Measurements from ENCODE around the gene LAMA2. TPM values are rescaled to one million over a fixed set of nuclear protein-coding genes. Genes with fewer than 3 reads are reported as not detected.

The LAMA2 gene
- total and polyA plus RNA-seq, 2 experiments from 2014 or later, result 11.1 to 57.5 TPM

- WGBS (ENCODE audit: low lambda C conversion rate, missing lambda C conversion rate), result 85% methylated on average over 3 of the region's 3 CpGs
- Histone ChIP-seq H3K4me3 (no peak overlapping the region), H2AFZ (no peak overlapping the region), H3K4me2 (no peak overlapping the region), H3K27ac (no peak overlapping the region), H3K9me3 (ENCODE audit: low read depth) (no peaks in the 10 kb centered on the region), H3K27me3 (no peaks in the 10 kb centered on the region), H3K36me3 (replicated peaks; ENCODE audit: insufficient read depth, low read depth) (no peaks in the 10 kb centered on the region), H3K4me1 (ENCODE audit: insufficient read depth) (peaks cover 11% of the 10 kb centered on the region), H4K20me1 (ENCODE audit: insufficient read depth, poor library complexity, severe bottlenecking) (no peaks in the 10 kb centered on the region), H3K9me2 (replicated peaks; ENCODE audit: insufficient read depth) (no peaks in the 10 kb centered on the region), H3K79me2 (no peaks in the 10 kb centered on the region)
- DNase-seq (ENCODE audit: low spot score), result no peak
- TF ChIP-seq EZH2 (IDR thresholded peaks at IDR 0.05; ENCODE audit: borderline replicate concordance) (no peak), EZH2phosphoT487 (IDR thresholded peaks at IDR 0.05; ENCODE audit: low read depth, severe bottlenecking, unreplicated experiment) (no peak), CTCF (IDR thresholded peaks at IDR 0.05; ENCODE audit: poor library complexity) (no peak)
These were observed 304.1 kb downstream of the LAMA2 start for GRCh38 chr6:129186988-129187387.

- H3K36me3 ChIP-seq (replicated peaks; ENCODE audit: insufficient read depth, low read depth), result no peaks in the 10 kb centered on the region
- H4K20me1 ChIP-seq (ENCODE audit: insufficient read depth, poor library complexity, severe bottlenecking), result no peaks in the 10 kb centered on the region
- H3K9me2 ChIP-seq (replicated peaks; ENCODE audit: insufficient read depth), result no peaks in the 10 kb centered on the region
- DNase-seq (ENCODE audit: low spot score), result no peak
- H3K4me3 ChIP-seq, result no peak overlapping the region
- no peak overlapping the region for H2AFZ ChIP-seq
- no peaks in the 10 kb centered on the region for H3K9me3 ChIP-seq (ENCODE audit: low read depth)
- 78% methylated on average over 2 of the region's 2 CpGs for WGBS (ENCODE audit: low lambda C conversion rate, missing lambda C conversion rate)
- H3K4me2 ChIP-seq, result no peak overlapping the region
- no peak overlapping the region for H3K27ac ChIP-seq
- no peak for TF ChIP-seq CTCF (IDR thresholded peaks at IDR 0.05; ENCODE audit: poor library complexity)
- no peak for TF ChIP-seq EZH2phosphoT487 (IDR thresholded peaks at IDR 0.05; ENCODE audit: low read depth, severe bottlenecking, unreplicated experiment)
- TF ChIP-seq EZH2 (IDR thresholded peaks at IDR 0.05; ENCODE audit: borderline replicate concordance), result no peak
- H3K4me1 ChIP-seq (ENCODE audit: insufficient read depth), result peaks cover 11% of the 10 kb centered on the region
- H3K79me2 ChIP-seq, result no peaks in the 10 kb centered on the region
- no peaks in the 10 kb centered on the region for H3K27me3 ChIP-seq
These were observed 305.4 kb downstream of the LAMA2 start for GRCh38 chr6:129188306-129188705.

- Histone ChIP-seq H3K79me2 (no peaks in the 10 kb centered on the region), H3K4me3 (no peak overlapping the region), H3K4me2 (no peak overlapping the region), H2AFZ (no peak overlapping the region), H3K36me3 (replicated peaks; ENCODE audit: insufficient read depth, low read depth) (no peaks in the 10 kb centered on the region), H4K20me1 (ENCODE audit: insufficient read depth, poor library complexity, severe bottlenecking) (no peaks in the 10 kb centered on the region), H3K27ac (peak overlapping the region; percentile 8), H3K27me3 (no peaks in the 10 kb centered on the region), H3K9me2 (replicated peaks; ENCODE audit: insufficient read depth) (no peaks in the 10 kb centered on the region), H3K4me1 (ENCODE audit: insufficient read depth) (peaks cover 11% of the 10 kb centered on the region), H3K9me3 (ENCODE audit: low read depth) (no peaks in the 10 kb centered on the region)
- DNase-seq (ENCODE audit: low spot score), result no peak
- TF ChIP-seq EZH2phosphoT487 (IDR thresholded peaks at IDR 0.05; ENCODE audit: low read depth, severe bottlenecking, unreplicated experiment), result no peak
- no peak for TF ChIP-seq EZH2 (IDR thresholded peaks at IDR 0.05; ENCODE audit: borderline replicate concordance)
- 59% methylated on average over 2 of the region's 2 CpGs for WGBS (ENCODE audit: low lambda C conversion rate, missing lambda C conversion rate)
These were observed 305.9 kb downstream of the LAMA2 start for GRCh38 chr6:129188795-129189194.

GRCh38 chr6:129189266-129189665, 306.3 kb downstream of the LAMA2 start:
- no peak for DNase-seq (ENCODE audit: low spot score)
- H3K79me2 ChIP-seq, result no peaks in the 10 kb centered on the region
- 82% methylated on average over 1 of the region's 1 CpG for WGBS (ENCODE audit: low lambda C conversion rate, missing lambda C conversion rate)

More at GRCh38 chr6:129189266-129189665, 306.3 kb downstream of the LAMA2 start:
- no peaks in the 10 kb centered on the region for H3K9me2 ChIP-seq (replicated peaks; ENCODE audit: insufficient read depth)
- H3K4me3 ChIP-seq, result no peak overlapping the region
- H3K4me1 ChIP-seq (ENCODE audit: insufficient read depth), result peaks cover 10% of the 10 kb centered on the region
- peak overlapping the region; percentile 8 for H3K27ac ChIP-seq
- no peak overlapping the region for H2AFZ ChIP-seq
- H3K4me2 ChIP-seq, result no peak overlapping the region
- TF ChIP-seq CTCF (IDR thresholded peaks at IDR 0.05; ENCODE audit: poor library complexity) (no peak), EZH2 (IDR thresholded peaks at IDR 0.05; ENCODE audit: borderline replicate concordance) (no peak), EZH2phosphoT487 (IDR thresholded peaks at IDR 0.05; ENCODE audit: low read depth, severe bottlenecking, unreplicated experiment) (no peak)
- no peaks in the 10 kb centered on the region for H3K27me3 ChIP-seq
- H4K20me1 ChIP-seq (ENCODE audit: insufficient read depth, poor library complexity, severe bottlenecking), result no peaks in the 10 kb centered on the region
- H3K36me3 ChIP-seq (replicated peaks; ENCODE audit: insufficient read depth, low read depth), result no peaks in the 10 kb centered on the region
- H3K9me3 ChIP-seq (ENCODE audit: low read depth), result no peaks in the 10 kb centered on the region
